ENCODE data around the gene CASZ1.

Gene CASZ1

GRCh38 chr1:10724948-10725847, 71.2 kb downstream of the CASZ1 start:
- Histone ChIP-seq H2AFZ (no peak overlapping the region), H3K4me2 (ENCODE audit: low read length) (no peak overlapping the region), H3K79me2 (no peaks in the 10 kb centered on the region), H3K36me3 (ENCODE audit: control insufficient read depth, insufficient read depth, low read length) (no peaks in the 10 kb centered on the region), H3K4me3 (ENCODE audit: low read depth, low read length) (no peak overlapping the region), H3K27ac (no peak overlapping the region), H3K9ac (no peak overlapping the region), H3K9me3 (ENCODE audit: control insufficient read depth, low read length) (no peaks in the 10 kb centered on the region), H3K27me3 (ENCODE audit: control insufficient read depth, insufficient read depth, low read length) (no peaks in the 10 kb centered on the region), H3K4me1 (no peaks in the 10 kb centered on the region)
- no peak for TF ChIP-seq CTCF (IDR thresholded peaks at IDR 0.05)

GRCh38 chr1:10724511-10724910, 71.9 kb downstream of the CASZ1 start:
- Histone ChIP-seq H3K4me3 (ENCODE audit: low read depth, low read length) (no peak overlapping the region), H3K9me3 (ENCODE audit: control insufficient read depth, low read length) (no peaks in the 10 kb centered on the region), H3K4me2 (ENCODE audit: low read length) (no peak overlapping the region), H3K27ac (no peak overlapping the region), H3K27me3 (ENCODE audit: control insufficient read depth, insufficient read depth, low read length) (no peaks in the 10 kb centered on the region), H2AFZ (no peak overlapping the region), H3K36me3 (ENCODE audit: control insufficient read depth, insufficient read depth, low read length) (no peaks in the 10 kb centered on the region), H3K9ac (no peak overlapping the region), H3K4me1 (no peaks in the 10 kb centered on the region), H3K79me2 (no peaks in the 10 kb centered on the region)
- TF ChIP-seq CTCF (IDR thresholded peaks at IDR 0.05): no peak

- no peak overlapping the region for H2AFZ ChIP-seq
- H3K27me3 ChIP-seq (ENCODE audit: control insufficient read depth, insufficient read depth, low read length): no peaks in the 10 kb centered on the region
- TF ChIP-seq CTCF (IDR thresholded peaks at IDR 0.05): no peak
- H3K4me2 ChIP-seq (ENCODE audit: low read length): no peak overlapping the region
- no peaks in the 10 kb centered on the region for H3K79me2 ChIP-seq
- no peak overlapping the region for H3K4me3 ChIP-seq (ENCODE audit: low read depth, low read length)
- H3K9ac ChIP-seq: no peak overlapping the region
- no peaks in the 10 kb centered on the region for H3K9me3 ChIP-seq (ENCODE audit: control insufficient read depth, low read length)
- no peaks in the 10 kb centered on the region for H3K36me3 ChIP-seq (ENCODE audit: control insufficient read depth, insufficient read depth, low read length)
- H3K27ac ChIP-seq: no peak overlapping the region
- H3K4me1 ChIP-seq: no peaks in the 10 kb centered on the region
Observed at GRCh38 chr1:10724052-10724494, 72.4 kb downstream of the CASZ1 start.

- Histone ChIP-seq H3K79me2 (no peaks in the 10 kb centered on the region), H3K4me3 (ENCODE audit: low read depth, low read length) (no peak overlapping the region), H3K36me3 (ENCODE audit: control insufficient read depth, insufficient read depth, low read length) (no peaks in the 10 kb centered on the region), H2AFZ (no peak overlapping the region), H3K27me3 (ENCODE audit: control insufficient read depth, insufficient read depth, low read length) (no peaks in the 10 kb centered on the region), H3K9me3 (ENCODE audit: control insufficient read depth, low read length) (no peaks in the 10 kb centered on the region), H3K4me1 (no peaks in the 10 kb centered on the region), H3K9ac (no peak overlapping the region), H3K4me2 (ENCODE audit: low read length) (no peak overlapping the region), H3K27ac (no peak overlapping the region)
- TF ChIP-seq CTCF (IDR thresholded peaks at IDR 0.05): no peak
Observed at GRCh38 chr1:10723317-10723716, 73.1 kb downstream of the CASZ1 start.

GRCh38 chr1:10722803-10723202, 73.6 kb downstream of the CASZ1 start:
- no peaks in the 10 kb centered on the region for H3K79me2 ChIP-seq
- H3K27me3 ChIP-seq (ENCODE audit: control insufficient read depth, insufficient read depth, low read length): no peaks in the 10 kb centered on the region
- H3K4me2 ChIP-seq (ENCODE audit: low read length): no peak overlapping the region
- no peak overlapping the region for H3K27ac ChIP-seq
- no peaks in the 10 kb centered on the region for H3K4me1 ChIP-seq
- no peak overlapping the region for H3K9ac ChIP-seq
- no peak overlapping the region for H3K4me3 ChIP-seq (ENCODE audit: low read depth, low read length)
- TF ChIP-seq CTCF (IDR thresholded peaks at IDR 0.05): no peak
- H3K9me3 ChIP-seq (ENCODE audit: control insufficient read depth, low read length): no peaks in the 10 kb centered on the region
- H2AFZ ChIP-seq: no peak overlapping the region
- H3K36me3 ChIP-seq (ENCODE audit: control insufficient read depth, insufficient read depth, low read length): no peaks in the 10 kb centered on the region
